DMS53 (cell line): ENCODE measurements around the gene LAD1.

Experiments used
- DNase-seq: peaks from one replicate; lab custom pipeline; 2025; lab: John Stamatoyannopoulos, UW

The LAD1 gene

DNA sequence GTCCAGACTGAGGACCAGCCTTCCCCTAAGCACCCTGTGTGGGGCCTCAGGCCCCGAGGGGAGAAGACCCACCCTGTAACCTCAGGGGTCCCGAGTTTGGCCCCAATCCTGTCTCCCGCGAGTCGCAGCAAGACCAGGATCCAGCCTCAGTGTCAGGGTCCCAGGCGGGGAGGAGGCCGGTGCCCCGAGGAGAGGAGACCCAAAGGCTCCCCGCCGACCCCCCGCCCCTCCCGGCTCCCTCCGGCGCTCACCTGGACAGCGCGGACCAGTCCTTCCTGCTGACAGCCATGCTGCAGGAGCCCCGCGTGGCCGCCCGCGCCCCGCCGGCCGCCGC is at the start of gene LAD1:
Gene LAD1 (minus strand): TSS at position 307 of the 334 bp plus-strand sequence. CDS start 18 bp downstream, at position 289.
- DNase-seq = no peak

DNA sequence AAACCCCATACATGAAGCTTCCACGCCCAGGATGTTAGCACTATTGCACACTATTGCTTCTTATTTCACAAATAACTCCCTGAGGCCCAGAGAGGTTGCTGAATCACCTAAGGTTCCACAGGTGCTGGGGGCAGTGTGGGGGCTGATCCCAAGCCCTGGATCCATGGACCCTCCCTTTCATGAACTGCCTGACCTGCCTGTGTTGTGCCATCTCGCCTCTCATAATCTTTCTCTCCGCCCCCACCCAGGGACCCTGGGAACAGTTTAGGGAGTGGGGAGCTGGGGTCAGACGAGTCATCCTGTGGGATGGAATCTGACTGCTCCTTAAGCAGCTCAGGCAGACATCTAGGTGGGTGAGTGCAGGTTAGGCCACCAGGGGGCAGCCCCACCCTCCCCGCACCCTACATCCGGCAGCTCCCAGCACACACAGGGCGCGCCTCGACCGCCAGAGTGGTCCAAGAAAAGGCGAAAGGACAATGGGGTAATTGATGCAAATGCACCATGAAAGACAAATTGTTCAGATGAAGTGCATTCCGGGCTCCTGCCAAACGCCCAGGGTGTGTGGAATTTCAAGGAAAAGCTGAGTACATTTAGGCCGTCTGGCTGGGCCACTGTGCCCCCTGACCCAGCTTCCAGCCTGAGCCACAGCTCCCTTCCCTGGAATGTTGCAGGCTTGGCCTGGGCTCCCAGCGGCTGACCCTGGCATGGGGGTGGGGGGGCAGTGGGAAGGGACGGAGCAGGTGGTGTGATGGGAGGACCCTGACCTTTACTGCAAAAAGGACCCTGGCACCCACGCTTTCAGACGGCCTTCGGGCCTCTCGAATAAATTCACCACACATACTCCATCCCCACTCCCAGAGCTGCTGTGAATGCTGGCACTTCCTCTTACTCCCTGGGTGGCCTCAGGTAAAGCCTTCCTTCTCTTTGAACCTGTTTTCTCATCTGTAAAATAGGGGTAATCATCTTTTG is 49.1 kb upstream of the LAD1 start:
- peak; percentile 84 for DNase-seq

- DNase-seq = no peak
Observed at GRCh38 chr1:201445310-201445709, 46.2 kb upstream of the LAD1 start.

DNA sequence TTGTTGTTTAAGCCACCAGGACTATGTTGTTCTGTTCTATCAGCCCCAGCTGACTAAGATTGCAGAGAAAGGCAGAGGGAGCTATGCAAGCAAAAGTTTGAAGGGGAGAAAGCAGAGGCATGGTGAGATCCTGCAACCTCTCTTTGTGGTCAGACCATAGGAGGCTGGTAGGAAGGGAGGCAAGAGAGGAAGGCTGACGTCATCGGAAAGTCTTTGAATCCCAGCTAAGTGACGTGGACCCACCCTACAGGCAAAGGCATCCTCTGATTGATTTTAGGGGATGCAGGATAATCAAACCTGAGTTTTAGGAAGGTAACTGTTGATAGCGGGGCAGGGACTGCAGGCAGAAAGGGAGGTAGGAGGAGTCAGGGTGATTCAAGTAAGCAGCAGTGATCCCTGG is 45.7 kb upstream of the LAD1 start:
- DNase-seq = no peak

DNA sequence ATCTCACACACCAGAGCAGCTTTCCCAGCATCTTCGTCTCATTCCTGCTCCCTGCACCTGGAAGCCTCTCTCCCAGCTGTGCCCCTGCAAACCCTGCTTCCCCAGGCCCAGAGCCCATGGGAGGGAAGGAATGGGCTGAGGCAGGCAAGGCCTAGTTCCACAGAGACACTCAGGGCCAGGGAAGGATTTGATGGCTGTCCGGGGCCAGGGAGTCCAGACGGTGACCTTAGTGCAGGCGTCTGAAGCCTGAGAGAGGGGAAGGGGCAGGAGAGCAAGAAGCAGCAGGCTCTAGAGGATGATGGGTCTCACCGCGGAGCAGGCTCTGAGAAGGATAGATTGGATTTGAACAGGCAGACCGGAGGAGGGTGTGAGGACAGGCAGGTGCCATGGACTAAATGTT is 44.6 kb upstream of the LAD1 start:
- no peak for DNase-seq

- DNase-seq = no peak
Observed at GRCh38 chr1:201436969-201437368, 37.8 kb upstream of the LAD1 start.

DNA sequence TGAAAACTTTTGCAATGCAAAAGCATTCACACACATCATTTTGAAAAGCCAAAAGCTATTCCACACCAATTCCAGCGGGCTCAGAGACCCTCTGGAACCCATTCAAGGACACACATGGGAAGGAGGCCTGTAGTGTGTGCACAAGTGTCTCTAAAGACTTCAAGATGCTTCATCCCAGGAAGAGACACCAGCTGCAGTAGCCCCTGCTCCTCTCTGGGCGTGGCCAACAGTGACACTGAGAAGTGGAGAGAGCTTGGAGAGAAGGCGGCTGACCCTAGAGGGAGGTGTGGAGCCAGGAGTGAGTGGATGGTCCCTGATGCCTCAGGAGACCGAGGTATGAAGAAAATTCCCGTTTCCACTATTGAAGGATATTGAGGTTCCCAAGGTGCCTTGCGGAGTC is 37.3 kb upstream of the LAD1 start:
- peak; percentile 28 for DNase-seq

DNA sequence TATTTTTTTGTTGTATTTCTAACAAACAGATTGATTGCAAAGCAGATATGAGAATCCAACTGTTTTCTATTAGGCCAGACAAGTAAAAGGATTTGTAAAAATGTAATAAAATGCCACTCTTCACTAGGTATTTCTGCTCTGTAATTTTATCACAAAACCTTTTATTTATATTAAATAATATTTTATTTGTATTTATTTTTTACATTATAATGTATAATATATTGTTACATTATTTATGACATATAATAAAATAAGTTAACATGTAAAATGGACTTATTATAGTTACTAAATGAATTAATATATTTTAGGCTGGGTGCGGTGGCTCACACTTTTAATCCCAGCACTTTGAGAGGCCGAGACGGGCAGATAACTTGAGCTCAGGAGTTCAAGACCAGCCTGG is 35.1 kb upstream of the LAD1 start:
- DNase-seq = no peak

GRCh38 chr1:201433609-201434008 is 34.5 kb upstream of the LAD1 start:
- DNase-seq = no peak

- DNase-seq = no peak
Observed at GRCh38 chr1:201430776-201431175, 31.7 kb upstream of the LAD1 start.

DNA sequence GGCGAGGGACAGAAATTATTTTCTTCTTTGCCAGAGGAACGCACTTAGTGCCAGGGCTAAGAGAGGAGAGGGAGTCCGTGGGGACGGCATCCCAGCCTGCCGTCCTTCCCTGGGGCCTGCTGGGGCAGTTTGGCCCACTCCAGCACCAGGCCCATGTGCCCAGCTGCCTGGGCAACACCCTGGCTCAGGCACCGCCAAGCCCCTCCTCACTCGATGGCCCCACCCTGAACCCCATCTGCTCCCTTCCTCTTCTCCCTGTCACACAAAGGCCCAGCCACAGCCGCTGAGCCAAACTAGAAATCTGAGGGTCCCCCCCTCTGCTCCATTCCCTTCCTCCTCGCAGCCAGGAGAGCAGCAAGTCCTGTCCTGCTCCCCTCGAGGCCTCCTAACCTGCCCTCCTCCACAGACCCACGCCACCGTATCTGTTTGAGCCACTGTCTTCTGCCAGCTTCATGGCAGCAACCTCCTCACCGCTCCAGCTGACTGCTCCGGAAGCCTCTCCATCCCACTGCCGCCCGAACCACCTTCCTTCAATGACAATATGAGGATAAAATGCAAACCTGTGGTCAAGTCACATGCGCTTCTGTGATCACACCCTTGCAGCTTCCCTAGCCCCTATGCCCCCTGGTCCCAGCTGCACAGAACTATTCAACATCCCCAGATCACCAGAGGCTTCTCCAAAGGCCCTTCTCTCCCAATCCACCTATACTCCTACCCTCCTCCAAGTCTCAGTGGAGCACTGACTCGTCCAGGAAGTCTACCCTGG is 30.8 kb upstream of the LAD1 start:
- DNase-seq = no peak

DNA sequence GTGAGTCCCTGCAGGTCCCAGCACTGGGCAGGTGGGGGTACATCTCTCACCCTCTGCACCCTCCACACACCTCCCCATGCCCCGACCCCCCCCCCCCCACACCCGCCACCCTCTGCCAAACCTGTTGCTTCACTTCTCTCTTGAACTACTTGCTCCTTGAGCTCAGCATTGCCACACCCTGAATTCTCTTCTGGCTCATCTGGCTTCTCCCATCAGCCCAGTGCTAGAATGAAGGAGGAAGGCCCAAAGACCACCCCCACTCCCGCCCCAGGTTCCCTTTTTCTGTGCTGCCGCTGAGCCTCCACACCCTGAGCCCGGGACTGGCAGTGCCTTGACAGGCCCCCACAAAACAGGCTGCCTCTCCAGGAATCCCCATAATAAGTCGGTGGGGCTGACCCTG is 28.8 kb upstream of the LAD1 start:
- DNase-seq = no peak

DNA sequence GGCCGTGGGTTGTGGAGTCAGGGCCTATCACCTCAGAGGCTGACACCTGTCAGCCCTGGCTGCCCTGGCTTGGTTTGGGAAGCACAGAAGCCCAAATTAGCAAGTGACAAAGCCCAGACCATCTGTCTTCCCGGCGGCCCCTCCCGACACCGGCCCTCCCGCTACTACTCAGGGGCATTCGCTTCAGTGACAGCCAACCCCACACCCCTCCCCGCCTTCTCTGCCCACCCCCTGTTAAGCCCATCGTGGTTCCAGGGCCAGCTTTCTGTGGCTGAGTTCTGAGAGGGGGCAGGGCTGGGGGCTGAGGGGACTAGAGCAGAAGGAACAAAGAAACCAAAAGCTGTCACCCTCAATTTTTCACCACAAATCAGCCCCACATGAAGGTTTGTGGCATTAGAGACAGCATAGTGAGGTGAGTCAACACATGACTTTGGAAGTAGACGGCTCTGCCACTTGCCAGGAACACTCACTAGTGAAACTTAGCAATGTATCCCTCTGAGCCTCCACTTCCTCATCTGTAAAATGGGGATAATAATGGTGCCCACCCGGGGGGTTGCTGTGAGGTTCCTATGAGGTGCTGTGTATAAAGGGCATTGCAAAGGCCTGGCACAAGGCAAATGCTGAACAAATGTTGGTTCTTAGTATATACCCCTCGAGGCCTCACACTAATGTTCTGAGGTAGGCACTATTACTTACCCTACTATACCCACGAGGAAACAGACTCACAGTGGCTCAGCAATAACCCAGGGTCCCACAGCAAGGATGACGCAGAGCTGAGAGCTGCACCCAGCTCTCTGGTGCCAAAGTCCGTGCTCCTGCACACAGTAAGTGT is 27.6 kb upstream of the LAD1 start:
- no peak for DNase-seq

DNA sequence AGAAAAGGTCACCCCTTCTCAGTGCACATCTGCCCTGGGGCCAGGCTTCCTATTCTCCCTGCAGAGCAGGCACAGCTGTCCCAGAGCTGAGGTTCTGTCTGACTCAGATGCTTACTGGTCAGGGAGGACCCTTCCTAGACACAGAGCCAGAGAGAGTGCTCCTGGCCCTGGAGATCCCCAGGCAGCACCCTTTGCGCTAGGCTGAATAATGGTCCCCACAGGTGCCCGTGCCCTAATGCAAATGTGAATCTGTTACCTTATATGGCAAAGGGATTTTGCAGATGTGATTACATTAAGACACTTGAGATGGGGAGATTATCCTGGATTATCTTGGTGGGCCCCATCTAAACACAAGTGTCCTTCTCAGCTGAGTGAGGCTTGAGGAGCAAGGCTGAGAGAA is 25.0 kb upstream of the LAD1 start:
- DNase-seq = no peak

- DNase-seq = no peak
Observed at GRCh38 chr1:201423655-201424054, 24.5 kb upstream of the LAD1 start.

DNA sequence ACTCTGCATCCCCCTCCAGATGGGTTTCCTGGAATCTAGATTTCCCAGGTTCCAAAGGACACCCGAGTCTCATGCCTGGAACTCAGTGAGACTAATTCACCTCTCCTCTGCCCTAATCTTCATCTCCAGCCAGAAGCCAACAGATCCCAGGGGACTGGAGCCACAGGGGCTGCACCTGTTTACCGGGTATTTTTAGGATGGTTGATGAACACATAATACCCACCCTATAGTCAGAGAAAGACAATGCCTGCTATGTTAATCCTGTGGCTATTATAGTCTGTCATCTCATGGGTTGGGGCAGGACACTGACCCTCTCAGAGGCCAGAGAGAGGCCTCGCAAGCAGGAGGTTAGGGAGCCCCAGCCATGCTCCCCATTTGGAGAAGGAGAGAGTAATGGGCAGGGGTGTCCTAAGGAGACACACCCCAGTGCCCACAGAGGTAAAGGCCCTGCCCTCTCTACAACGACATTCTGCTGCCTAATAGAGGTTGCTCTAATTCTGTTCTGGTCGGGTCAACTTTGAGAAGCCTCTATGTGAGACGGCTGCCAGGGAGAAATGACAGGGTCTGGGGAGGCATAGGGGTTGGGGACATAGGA is 23.4 kb upstream of the LAD1 start:
- no peak for DNase-seq

DNA sequence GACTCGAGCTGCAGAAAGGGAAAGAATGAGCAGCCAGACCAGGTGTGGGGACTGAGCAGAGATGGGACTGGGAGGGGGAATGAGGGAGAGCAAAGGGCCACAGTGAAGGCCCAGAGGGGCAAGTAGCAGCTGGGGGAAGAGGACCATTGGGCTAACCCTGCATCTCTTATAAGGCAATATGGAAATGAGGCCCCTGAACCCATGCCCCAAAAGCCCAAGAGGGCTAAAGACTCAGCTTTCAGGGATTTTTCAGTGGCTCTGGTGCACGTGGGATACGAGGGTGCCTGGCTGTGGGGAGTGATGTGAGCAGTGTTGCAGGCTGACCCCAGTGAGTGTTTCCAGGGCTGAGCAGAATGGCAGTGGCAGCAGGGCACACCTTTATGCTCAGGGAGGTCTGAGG is 22.9 kb upstream of the LAD1 start:
- no peak for DNase-seq

- DNase-seq = no peak
Observed at GRCh38 chr1:201421041-201421440, 21.9 kb upstream of the LAD1 start.

DNA sequence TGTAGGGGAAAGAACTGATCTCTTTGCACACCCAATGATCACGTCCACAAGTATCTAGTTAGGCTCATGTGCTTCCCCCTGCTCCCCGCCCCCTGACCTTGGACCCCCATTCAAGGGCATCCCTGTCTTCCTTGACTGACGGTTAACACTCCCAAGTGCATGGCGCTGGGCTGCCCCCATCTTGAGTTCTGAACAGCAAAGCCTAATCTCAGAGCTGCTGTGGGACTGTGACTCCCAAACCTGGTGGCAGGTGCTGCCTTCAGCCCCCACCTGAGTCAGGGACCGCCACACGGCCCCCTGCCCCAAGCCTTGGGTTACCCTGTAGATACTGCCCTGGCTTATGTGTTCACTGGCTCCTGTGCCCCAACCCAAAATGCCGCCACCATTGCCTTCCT is 21.5 kb upstream of the LAD1 start:
- no peak for DNase-seq

GRCh38 chr1:201419746-201420607 is 20.9 kb upstream of the LAD1 start:
- DNase-seq = no peak

DNA sequence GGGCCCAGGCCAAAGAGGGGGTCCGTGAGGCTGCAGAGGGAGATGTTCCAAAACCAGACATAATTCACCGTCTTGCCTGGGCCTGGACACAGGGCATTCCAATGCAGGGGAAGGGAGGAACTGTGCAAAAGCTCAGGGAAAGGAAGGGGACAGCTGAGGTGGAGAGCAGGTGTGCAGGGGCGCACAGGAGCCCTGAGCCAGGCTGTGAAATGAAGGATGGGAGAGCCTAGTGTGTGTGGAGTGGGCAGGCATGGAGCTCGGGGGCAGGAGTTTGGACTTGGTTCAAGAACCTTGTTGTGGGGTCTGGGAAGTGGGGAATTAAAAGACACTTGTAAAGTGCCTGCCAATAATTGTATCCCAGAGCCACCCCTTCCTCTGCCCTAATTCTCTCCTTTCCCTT is 20.1 kb upstream of the LAD1 start:
- DNase-seq = no peak
